HG02610 (cell line): ENCODE data around the gene CACNA1I.
A peak's percentile ranks its signal among the peaks of the same experiment; 100 is the strongest.
"Not testable (repeated sequence)": the region's sequence is repeated elsewhere in the genome, so short reads cannot be mapped to it uniquely, and the experiment has no call there.

Experiments
- ATAC-seq: cut with Tn5 transposase; IDR thresholded peaks from one replicate; pipeline ENCODE4 v1.9.1; 2021; ENCODE audit warnings: mild to moderate bottlenecking, moderate library complexity; ENCODE audit not compliant: unreplicated experiment

Gene CACNA1I

GRCh38 chr22:39570665-39571064 lies at the start of gene CACNA1I:
TSS of gene CACNA1I (plus strand) at chr22:39570753. CDS start at chr22:39570753, 0 bp downstream.
- ATAC-seq: no peak

GRCh38 chr22:39521106-39521885 lies 49.3 kb upstream of the CACNA1I start:
- ATAC-seq: peak; percentile 33

- not testable (repeated sequence) for ATAC-seq
Measured at GRCh38 chr22:39522091-39522490, 48.5 kb upstream of the CACNA1I start.

GRCh38 chr22:39522567-39523300 lies 47.8 kb upstream of the CACNA1I start:
- no peak for ATAC-seq

GRCh38 chr22:39524089-39524752 lies 46.3 kb upstream of the CACNA1I start:
- no peak for ATAC-seq

GRCh38 chr22:39524753-39525657 lies 45.5 kb upstream of the CACNA1I start:
- ATAC-seq: no peak

GRCh38 chr22:39525658-39525975 lies 44.9 kb upstream of the CACNA1I start:
- no peak for ATAC-seq

GRCh38 chr22:39526736-39527171 lies 43.8 kb upstream of the CACNA1I start:
- ATAC-seq: no peak

- ATAC-seq: no peak
Measured at GRCh38 chr22:39527481-39527961, 43.0 kb upstream of the CACNA1I start.

- ATAC-seq: no peak
Measured at GRCh38 chr22:39528080-39528661, 42.4 kb upstream of the CACNA1I start.

GRCh38 chr22:39528681-39529486 lies 41.7 kb upstream of the CACNA1I start:
- no peak for ATAC-seq

GRCh38 chr22:39529487-39529851 lies 41.1 kb upstream of the CACNA1I start:
- no peak for ATAC-seq

GRCh38 chr22:39530116-39530515 lies 40.4 kb upstream of the CACNA1I start:
- no peak for ATAC-seq

GRCh38 chr22:39530692-39531331 lies 39.7 kb upstream of the CACNA1I start:
- ATAC-seq: no peak

- peak; percentile 82 for ATAC-seq
Measured at GRCh38 chr22:39532215-39533073, 38.1 kb upstream of the CACNA1I start, which contains the start of gene RPS19BP1. TSS of gene RPS19BP1 (minus strand) at chr22:39532748. CDS start at chr22:39532738, 10 bp downstream.

GRCh38 chr22:39534092-39534506 lies 36.5 kb upstream of the CACNA1I start:
- no peak for ATAC-seq

GRCh38 chr22:39534591-39535356 lies 35.8 kb upstream of the CACNA1I start:
- no peak for ATAC-seq
